GM19240 (cell line): ENCODE measurements around the gene SLC25A26.
"Not testable (repeated sequence)": the region's sequence is repeated elsewhere in the genome, so short reads cannot be mapped to it uniquely, and the experiment has no call there.

Experiments used
- DNase-seq: peaks from one replicate; pipeline ENCODE4 v3.0.0; 2011; ENCODE audit warnings: low spot score; ENCODE audit not compliant: insufficient read length

The SLC25A26 gene

GRCh38 chr3:66226093-66226492 lies 5.3 kb downstream of the SLC25A26 start:
- not testable (repeated sequence) for DNase-seq

- DNase-seq = no peak
Measured at GRCh38 chr3:66227051-66227450, 6.2 kb downstream of the SLC25A26 start.

- no peak for DNase-seq
Measured at GRCh38 chr3:66227915-66228314, 7.1 kb downstream of the SLC25A26 start.

GRCh38 chr3:66228707-66229106 lies 7.9 kb downstream of the SLC25A26 start:
- no peak for DNase-seq

- no peak for DNase-seq
Measured at GRCh38 chr3:66229931-66230330, 9.1 kb downstream of the SLC25A26 start.

GRCh38 chr3:66233033-66233432 lies 12.2 kb downstream of the SLC25A26 start:
- DNase-seq = no peak

GRCh38 chr3:66236281-66236680 lies 15.5 kb downstream of the SLC25A26 start:
- no peak for DNase-seq

GRCh38 chr3:66237552-66237951 lies 16.8 kb downstream of the SLC25A26 start:
- no peak for DNase-seq

GRCh38 chr3:66239513-66240123 lies 18.8 kb downstream of the SLC25A26 start:
- no peak for DNase-seq

- DNase-seq = no peak
Measured at GRCh38 chr3:66241466-66241865, 20.7 kb downstream of the SLC25A26 start.

- DNase-seq = no peak
Measured at GRCh38 chr3:66242788-66243464, 22.1 kb downstream of the SLC25A26 start.

- DNase-seq = no peak
Measured at GRCh38 chr3:66248641-66249040, 27.8 kb downstream of the SLC25A26 start.

- no peak for DNase-seq
Measured at GRCh38 chr3:66253790-66254620, 33.2 kb downstream of the SLC25A26 start.

GRCh38 chr3:66255865-66256264 lies 35.1 kb downstream of the SLC25A26 start:
- no peak for DNase-seq

- no peak for DNase-seq
Measured at GRCh38 chr3:66256806-66257205, 36.0 kb downstream of the SLC25A26 start.

GRCh38 chr3:66259566-66260255 lies 38.9 kb downstream of the SLC25A26 start:
- no peak for DNase-seq

- no peak for DNase-seq
Measured at GRCh38 chr3:66260431-66260830, 39.6 kb downstream of the SLC25A26 start.

- no peak for DNase-seq
Measured at GRCh38 chr3:66261355-66261754, 40.6 kb downstream of the SLC25A26 start.

GRCh38 chr3:66265649-66266048 lies 44.8 kb downstream of the SLC25A26 start:
- DNase-seq = no peak

- no peak for DNase-seq
Measured at GRCh38 chr3:66266551-66266950, 45.8 kb downstream of the SLC25A26 start.

- no peak for DNase-seq
Measured at GRCh38 chr3:66267031-66267430, 46.2 kb downstream of the SLC25A26 start.

GRCh38 chr3:66267906-66268305 lies 47.1 kb downstream of the SLC25A26 start:
- DNase-seq = no peak
